Measurements from ENCODE around the gene BEND3. TPM values are rescaled to one million over a fixed set of nuclear protein-coding genes. Genes with fewer than 3 reads are reported as not detected.
A peak's percentile ranks its signal among the peaks of the same experiment; 100 is the strongest.

The BEND3 gene
- total RNA-seq, 1 experiment from 2014 or later, result 70.2 TPM

GRCh38 chr6:107122748-107123147, 7.4 kb upstream of the BEND3 start:
- H3K23me2 ChIP-seq (ENCODE audit: insufficient read length, low read depth, low read length, poor library complexity, severe bottlenecking), result no peaks in the 10 kb centered on the region
- H3K27me3 ChIP-seq (ENCODE audit: insufficient read depth, low read length), result no peaks in the 10 kb centered on the region
- peaks cover 7% of the 10 kb centered on the region; the same call in 1 of the 2 replicates for H3K4me1 ChIP-seq (ENCODE audit: insufficient read depth, low read length)
- H4K20me1 ChIP-seq (ENCODE audit: control insufficient read depth, insufficient read depth, insufficient read length), result no peaks in the 10 kb centered on the region
- Mint-ChIP-seq H3K27ac (no peak overlapping the region; a peak in 1 of 7 replicates), H3K4me3 (peak overlapping the region in 1 of 2 experiments; percentile 38; a peak in 1 of 5 replicates), H3K4me1 (peaks cover 44 to 53% of the 10 kb centered on the region in 2 experiments), H3K9me3 (no peaks in the 10 kb centered on the region), H3K27me3 (ENCODE audit: low read depth) (no peaks in the 10 kb centered on the region), H3K36me3 (ENCODE audit: insufficient read depth in 1 of 3, low read depth in 3 of 3) (no peaks in the 10 kb centered on the region; a peak in 1 of 7 replicates)
- no peak overlapping the region for H2BK5ac ChIP-seq (ENCODE audit: insufficient read length, low read length)
- no peak overlapping the region for H3K14ac ChIP-seq (ENCODE audit: insufficient read depth, low read length)
- H2BK20ac ChIP-seq (ENCODE audit: low read depth, low read length, poor library complexity, severe bottlenecking), result no peak overlapping the region
- no peak overlapping the region for H4K8ac ChIP-seq (replicated peaks; ENCODE audit: insufficient read length, low read depth, low read length)
- no peaks in the 10 kb centered on the region for H3K79me1 ChIP-seq (ENCODE audit: insufficient read depth, low read depth, low read length, poor library complexity, severe bottlenecking)
- H3K27ac ChIP-seq (ENCODE audit: insufficient read length, low read depth, low read length), result no peak overlapping the region
- H3K23ac ChIP-seq (ENCODE audit: insufficient read length, low read depth, low read length), result no peak overlapping the region
- no peak overlapping the region for H2BK15ac ChIP-seq (ENCODE audit: low read depth, low read length)
- no peak overlapping the region for H4K91ac ChIP-seq (ENCODE audit: insufficient read length, low read depth, low read length)
- no peak overlapping the region for H4K5ac ChIP-seq (ENCODE audit: insufficient read length, low read depth, low read length)
- no peak overlapping the region for H2AK5ac ChIP-seq (ENCODE audit: insufficient read length, low read length)
- H3K4ac ChIP-seq (ENCODE audit: low read depth, low read length), result no peak overlapping the region
- no peak for DNase-seq
- no peaks in the 10 kb centered on the region for H3K79me2 ChIP-seq (ENCODE audit: insufficient read depth, low read length)
- H3K9me3 ChIP-seq (ENCODE audit: control insufficient read depth, low read depth, low read length), result no peaks in the 10 kb centered on the region
- H3K4me2 ChIP-seq (ENCODE audit: insufficient read depth, insufficient read length, low read length), result no peak overlapping the region
- H2AFZ ChIP-seq (ENCODE audit: low read length), result no peak overlapping the region
- no peak overlapping the region for H2BK120ac ChIP-seq (ENCODE audit: low read depth, low read length, poor library complexity, severe bottlenecking)
- TF ChIP-seq CTCF (conservative IDR thresholded peaks at IDR 0.05), result no peak
- no peak overlapping the region for H3K18ac ChIP-seq (ENCODE audit: insufficient read length, low read depth, low read length)
- no peak overlapping the region for H3K9ac ChIP-seq (ENCODE audit: extremely low read depth, insufficient read length, low read length)
- no peak overlapping the region for H2BK12ac ChIP-seq (ENCODE audit: insufficient read length, low read depth, low read length)
- WGBS (ENCODE audit: extremely low coverage, insufficient read length, low lambda C conversion rate), result no CpG with 5 or more reads among the region's 4 CpGs
- no peak overlapping the region for H3T11ph ChIP-seq (ENCODE audit: low read length)
- H3K56ac ChIP-seq (ENCODE audit: insufficient read length, low read depth, low read length), result no peak overlapping the region

Data from H9 (cell line).